ENCODE data around the gene CLEC4F. TPM values are rescaled to one million over a fixed set of nuclear protein-coding genes. Genes with fewer than 3 reads are reported as not detected.

Gene CLEC4F
- polyA plus RNA-seq, 1 of the 3 experiments (the other 2 are of a cell fraction) = 0.12 TPM

GRCh38 chr2:70766357-70767078 lies 53.9 kb downstream of the CLEC4F start:
- H3K9ac ChIP-seq = no peak overlapping the region

GRCh38 chr2:70765507-70765906 lies 54.9 kb downstream of the CLEC4F start:
- Histone ChIP-seq H3K9me3 (no peaks in the 10 kb centered on the region), H4K20me1 (ENCODE audit: insufficient read depth) (no peaks in the 10 kb centered on the region), H3K4me3 (ENCODE audit: low read depth in 2 of 2, low read length in 1 of 2) (no peak overlapping the region), H2AFZ (ENCODE audit: low read depth) (no peak overlapping the region), H3K27me3 (ENCODE audit: insufficient read depth) (peaks cover 25% of the 10 kb centered on the region), H3K36me3 (replicated peaks in 1 of 2; ENCODE audit: control insufficient read depth in 1 of 2, insufficient read depth in 2 of 2, low read length in 1 of 2) (no peaks in the 10 kb centered on the region), H3K4me2 (no peak overlapping the region), H3K9me2 (no peaks in the 10 kb centered on the region), H3K9ac (no peak overlapping the region), H3F3A (replicated peaks; ENCODE audit: insufficient read depth) (no peaks in the 10 kb centered on the region), H3K27ac (ENCODE audit: low read depth in 2 of 2, low read length in 1 of 2) (no peak overlapping the region), H3K79me2 (ENCODE audit: insufficient read depth) (no peaks in the 10 kb centered on the region), H3K4me1 (ENCODE audit: control insufficient read depth in 1 of 2, insufficient read depth in 2 of 2, low read depth in 1 of 2, low read length in 1 of 2) (peaks cover 0 to 10% of the 10 kb centered on the region in 2 experiments; a peak in 2 of 4 replicates)
- POLR2A ChIA-PET = no interaction called here
- TF ChIP-seq POLR2AphosphoS5 (IDR thresholded peaks at IDR 0.05; ENCODE audit: low read depth, low read length) (no peak), ZBTB33 (IDR thresholded peaks at IDR 0.05; ENCODE audit: borderline replicate concordance, low read depth) (no peak), USF1 (IDR thresholded peaks at IDR 0.05; ENCODE audit: borderline replicate concordance, low read depth) (no peak)
- CTCF ChIA-PET = interaction anchor here (1.0 to 1.6 kb wide), 5 partner anchors 25 to 181 kb away, joined by 3 to 5 read pairs (median 3); partner anchors contain the start of gene FIGLA
- WGBS (ENCODE audit: low lambda C conversion rate) = 78% methylated on average over 7 of the region's 7 CpGs
- DNase-seq = no peak

More at GRCh38 chr2:70766357-70767078, 53.9 kb downstream of the CLEC4F start:
- peak overlapping the region in 1 of 2 experiments; percentile 50; a peak in 2 of 4 replicates for H3K4me3 ChIP-seq (ENCODE audit: low read depth in 2 of 2, low read length in 1 of 2)
- ChIA-PET POLR2A (no interaction called here), CTCF (interaction anchor here (0.7 to 1.4 kb wide), 5 partner anchors 23 to 180 kb away, joined by 3 to 5 read pairs (median 3); partner anchors contain the start of gene FIGLA)
- no peaks in the 10 kb centered on the region for H4K20me1 ChIP-seq (ENCODE audit: insufficient read depth)
- H3K36me3 ChIP-seq (replicated peaks in 1 of 2; ENCODE audit: control insufficient read depth in 1 of 2, insufficient read depth in 2 of 2, low read length in 1 of 2) = no peaks in the 10 kb centered on the region
- peaks cover 25% of the 10 kb centered on the region for H3K27me3 ChIP-seq (ENCODE audit: insufficient read depth)
- no peak overlapping the region; a peak in 1 of 4 replicates for H3K27ac ChIP-seq (ENCODE audit: low read depth in 2 of 2, low read length in 1 of 2)
- WGBS (ENCODE audit: low lambda C conversion rate) = 42% methylated on average over 7 of the region's 7 CpGs
- no peaks in the 10 kb centered on the region for H3F3A ChIP-seq (replicated peaks; ENCODE audit: insufficient read depth)
- H3K4me1 ChIP-seq (ENCODE audit: control insufficient read depth in 1 of 2, insufficient read depth in 2 of 2, low read depth in 1 of 2, low read length in 1 of 2) = peaks cover 0 to 10% of the 10 kb centered on the region in 2 experiments; a peak in 2 of 4 replicates
- 0 out of 2 replicates have a peak overlapping the region, but pooled peaks have one; percentile 76 for H3K4me2 ChIP-seq
- TF ChIP-seq POLR2AphosphoS5 (IDR thresholded peaks at IDR 0.05; ENCODE audit: low read depth, low read length) (no peak), EZH2phosphoT487 (IDR thresholded peaks at IDR 0.05; ENCODE audit: borderline replicate concordance, low read depth) (0 out of 2 replicates have a peak, but pooled peaks have one; percentile 45)
- H3K79me2 ChIP-seq (ENCODE audit: insufficient read depth) = no peaks in the 10 kb centered on the region
- H3K9me3 ChIP-seq = no peaks in the 10 kb centered on the region
- H2AFZ ChIP-seq (ENCODE audit: low read depth) = no peak overlapping the region
- no peaks in the 10 kb centered on the region for H3K9me2 ChIP-seq
- DNase-seq = no peak

GRCh38 chr2:70759446-70759845 lies 61.0 kb downstream of the CLEC4F start:
- no peaks in the 10 kb centered on the region for H3K36me3 ChIP-seq (replicated peaks in 1 of 2; ENCODE audit: control insufficient read depth in 1 of 2, insufficient read depth in 2 of 2, low read length in 1 of 2)
- no peak overlapping the region for H3K27ac ChIP-seq (ENCODE audit: low read depth in 2 of 2, low read length in 1 of 2)
- H3K9ac ChIP-seq = no peak overlapping the region
- CTCF ChIA-PET = interaction anchor here (0.6 to 2.0 kb wide), 6 partner anchors 8 to 567 kb away, joined by 3 to 7 read pairs (median 4); partner anchors contain the start of gene ADD2
- H3K79me2 ChIP-seq (ENCODE audit: insufficient read depth) = no peaks in the 10 kb centered on the region
- H3K4me3 ChIP-seq (ENCODE audit: low read depth in 2 of 2, low read length in 1 of 2) = no peak overlapping the region
- no peaks in the 10 kb centered on the region for H3F3A ChIP-seq (replicated peaks; ENCODE audit: insufficient read depth)
- no peaks in the 10 kb centered on the region for H4K20me1 ChIP-seq (ENCODE audit: insufficient read depth)
- no peaks in the 10 kb centered on the region; a peak in 1 of 4 replicates for H3K4me1 ChIP-seq (ENCODE audit: control insufficient read depth in 1 of 2, insufficient read depth in 2 of 2, low read depth in 1 of 2, low read length in 1 of 2)
- no peaks in the 10 kb centered on the region; the same call in 1 of the 2 replicates for H3K27me3 ChIP-seq (ENCODE audit: insufficient read depth)
- H3K4me2 ChIP-seq = no peak overlapping the region
- H3K9me2 ChIP-seq = no peaks in the 10 kb centered on the region
- no peak for DNase-seq
- no peak overlapping the region for H2AFZ ChIP-seq (ENCODE audit: low read depth)
- POLR2A ChIA-PET = interaction anchor here (2.2 kb wide), 1 partner anchor 9 kb away, joined by 5 read pairs; the partner anchor contains the start of gene ADD2
- H3K9me3 ChIP-seq = no peaks in the 10 kb centered on the region
- WGBS (ENCODE audit: low lambda C conversion rate) = 58% methylated on average over 1 of the region's 1 CpG
- TF ChIP-seq RFX5 (IDR thresholded peaks at IDR 0.05; ENCODE audit: low read length) (no peak), RAD21 (IDR thresholded peaks at IDR 0.05; ENCODE audit: low read length) (no peak), FOSL2 (IDR thresholded peaks at IDR 0.05; ENCODE audit: borderline replicate concordance, low read depth) (no peak), SIN3A (IDR thresholded peaks at IDR 0.05; ENCODE audit: borderline replicate concordance, low read depth, low read length) (no peak), RXRA (IDR thresholded peaks at IDR 0.05; ENCODE audit: borderline replicate concordance, low read depth) (no peak), MEF2A (IDR thresholded peaks at IDR 0.05; ENCODE audit: borderline replicate concordance, low read depth) (no peak), PBX3 (IDR thresholded peaks at IDR 0.05) (no peak), GABPA (IDR thresholded peaks at IDR 0.05; ENCODE audit: low read depth) (no peak), EP300 (IDR thresholded peaks at IDR 0.05; ENCODE audit: borderline replicate concordance in 1 of 2, low read depth in 1 of 2, low read length in 1 of 2) (no peak), GATA2 (CRISPR knock-in tag; IDR thresholded peaks at IDR 0.05) (no peak), MXI1 (IDR thresholded peaks at IDR 0.05; ENCODE audit: low read depth, low read length) (no peak)
